ENCODE results near the gene MUC3A. TPM values are rescaled to one million over a fixed set of nuclear protein-coding genes. Genes with fewer than 3 reads are reported as not detected.
A peak's percentile ranks its signal among the peaks of the same experiment; 100 is the strongest.
"Not testable (repeated sequence)": the region's sequence is repeated elsewhere in the genome, so short reads cannot be mapped to it uniquely, and the experiment has no call there.

Gene MUC3A, protein sequence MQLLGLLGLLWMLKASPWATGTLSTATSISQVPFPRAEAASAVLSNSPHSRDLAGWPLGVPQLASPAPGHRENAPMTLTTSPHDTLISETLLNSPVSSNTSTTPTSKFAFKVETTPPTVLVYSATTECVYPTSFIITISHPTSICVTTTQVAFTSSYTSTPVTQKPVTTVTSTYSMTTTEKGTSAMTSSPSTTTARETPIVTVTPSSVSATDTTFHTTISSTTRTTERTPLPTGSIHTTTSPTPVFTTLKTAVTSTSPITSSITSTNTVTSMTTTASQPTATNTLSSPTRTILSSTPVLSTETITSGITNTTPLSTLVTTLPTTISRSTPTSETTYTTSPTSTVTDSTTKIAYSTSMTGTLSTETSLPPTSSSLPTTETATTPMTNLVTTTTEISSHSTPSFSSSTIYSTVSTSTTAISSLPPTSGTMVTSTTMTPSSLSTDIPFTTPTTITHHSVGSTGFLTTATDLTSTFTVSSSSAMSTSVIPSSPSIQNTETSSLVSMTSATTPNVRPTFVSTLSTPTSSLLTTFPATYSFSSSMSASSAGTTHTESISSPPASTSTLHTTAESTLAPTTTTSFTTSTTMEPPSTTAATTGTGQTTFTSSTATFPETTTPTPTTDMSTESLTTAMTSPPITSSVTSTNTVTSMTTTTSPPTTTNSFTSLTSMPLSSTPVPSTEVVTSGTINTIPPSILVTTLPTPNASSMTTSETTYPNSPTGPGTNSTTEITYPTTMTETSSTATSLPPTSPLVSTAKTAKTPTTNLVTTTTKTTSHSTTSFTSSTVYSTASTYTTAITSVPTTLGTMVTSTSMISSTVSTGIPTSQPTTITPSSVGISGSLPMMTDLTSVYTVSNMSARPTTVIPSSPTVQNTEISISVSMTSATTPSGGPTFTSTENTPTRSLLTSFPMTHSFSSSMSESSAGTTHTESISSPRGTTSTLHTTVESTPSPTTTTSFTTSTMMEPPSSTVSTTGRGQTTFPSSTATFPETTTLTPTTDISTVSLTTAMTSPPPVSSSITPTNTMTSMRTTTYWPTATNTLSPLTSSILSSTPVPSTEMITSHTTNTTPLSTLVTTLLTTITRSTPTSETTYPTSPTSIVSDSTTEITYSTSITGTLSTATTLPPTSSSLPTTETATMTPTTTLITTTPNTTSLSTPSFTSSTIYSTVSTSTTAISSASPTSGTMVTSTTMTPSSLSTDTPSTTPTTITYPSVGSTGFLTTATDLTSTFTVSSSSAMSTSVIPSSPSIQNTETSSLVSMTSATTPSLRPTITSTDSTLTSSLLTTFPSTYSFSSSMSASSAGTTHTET (N-terminal part only)
- not detected for polyA plus RNA-seq (2013)

DNA sequence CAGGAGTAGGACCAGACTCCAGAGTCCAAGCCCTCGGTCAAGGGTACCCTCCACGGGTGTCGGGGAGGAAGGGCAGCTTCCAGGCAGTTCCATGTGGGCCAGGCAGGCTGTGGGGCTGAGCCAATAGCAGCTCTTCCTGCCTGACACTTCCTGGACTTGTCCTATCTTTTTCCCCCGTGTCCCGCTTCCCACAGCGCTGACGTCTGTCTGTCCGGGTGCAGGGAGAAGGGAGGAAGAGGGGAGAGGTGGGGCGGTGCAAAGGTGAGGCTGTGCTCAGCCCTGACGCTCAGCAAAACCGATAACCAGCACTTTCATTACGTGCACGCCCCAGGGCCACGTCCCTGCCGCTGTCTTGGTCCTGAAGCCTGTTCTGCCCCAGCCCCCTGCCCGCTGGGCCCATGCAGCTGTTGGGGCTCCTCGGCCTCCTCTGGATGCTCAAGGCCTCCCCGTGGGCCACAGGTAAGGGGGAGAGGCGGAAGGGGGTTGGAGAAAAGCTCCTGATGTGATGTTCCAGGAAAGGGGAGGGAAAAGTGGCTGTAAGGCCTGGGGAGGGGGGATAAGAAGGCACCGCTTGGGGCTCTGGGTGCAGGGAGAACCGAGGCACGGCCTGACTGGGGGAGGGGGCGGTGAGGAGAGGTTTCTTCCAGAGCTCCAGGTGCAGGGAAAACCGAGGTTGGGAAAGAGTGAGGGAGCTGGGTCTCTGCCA, at the start of gene MUC3A:
MUC3A (plus strand) TSS at position 308 of the 706 bp plus-strand sequence; CDS start at position 399, 91 bp downstream.
- no peaks in the 10 kb centered on the region for H3K36me3 ChIP-seq (ENCODE audit: control insufficient read depth in 4 of 4, insufficient read depth in 4 of 4, low read length in 3 of 4)
- 16% methylated on average over 20 of the region's 24 CpGs for WGBS (ENCODE audit: insufficient coverage)
- no peak for DNase-seq
- ChIA-PET CTCF (interaction anchor here (0.7 to 1.5 kb wide), 3 partner anchors 33 to 51 kb away, joined by 3 to 5 read pairs (median 3); no protein-coding TSS in a partner anchor), POLR2A (no interaction called here)
- peaks cover 0 to 3% (median 1%) of the 10 kb centered on the region in 4 experiments for H3K4me1 ChIP-seq (ENCODE audit: control extremely low read depth in 1 of 4, control insufficient read depth in 4 of 4, insufficient read depth in 4 of 4, low read length in 3 of 4)
- no peak within 1 kb of the TSS for H3K27ac ChIP-seq (ENCODE audit: insufficient read depth in 1 of 2, low read depth in 1 of 2, low read length in 2 of 2, poor library complexity in 1 of 2, severe bottlenecking in 2 of 2)
- no peaks in the 10 kb centered on the region for H3K9me3 ChIP-seq (ENCODE audit: control extremely low read depth in 1 of 5, control insufficient read depth in 4 of 5, insufficient read depth in 2 of 5, low read depth in 1 of 5, low read length in 4 of 5)
- no peak within 1 kb of the TSS for H3K4me3 ChIP-seq (ENCODE audit: control insufficient read depth in 1 of 7, extremely low read depth in 1 of 7, insufficient read depth in 4 of 7, low read depth in 2 of 7, low read length in 6 of 7)
- peaks cover 0 to 58% (median 12%) of the 10 kb centered on the region in 5 experiments for H3K27me3 ChIP-seq (replicated peaks in 2 of 5; ENCODE audit: control insufficient read depth in 4 of 5, insufficient read depth in 5 of 5, low read length in 4 of 5)

DNA sequence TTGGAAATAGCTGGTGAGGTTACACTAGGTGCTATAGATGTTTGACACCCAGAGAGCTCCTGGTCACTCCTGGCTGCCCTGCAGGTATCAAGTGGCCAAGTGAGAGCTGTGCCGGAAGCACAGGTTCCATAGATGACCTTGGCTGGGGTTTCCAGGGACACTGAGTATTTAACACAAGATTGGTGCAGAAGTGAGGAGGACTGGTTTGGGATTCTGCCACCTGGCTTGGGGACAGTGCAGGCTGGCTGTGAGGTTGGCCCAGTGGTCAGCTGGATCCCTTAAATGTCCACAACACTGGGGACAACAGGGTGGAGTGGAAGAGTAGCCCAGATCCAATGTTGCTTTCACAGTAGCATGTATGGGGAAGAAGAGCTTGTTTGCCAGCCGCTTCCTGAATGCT, 48.4 kb upstream of the MUC3A start:
- ChIA-PET CTCF (interaction anchor here (0.9 to 3.7 kb wide), 4 partner anchors 10 to 158 kb away, joined by 3 to 19 read pairs (median 4); no protein-coding TSS in a partner anchor), POLR2A (interaction anchor here (0.6 kb wide), 1 partner anchor 124 kb away, joined by 4 read pairs; no protein-coding TSS in a partner anchor)
- no peaks in the 10 kb centered on the region for H3K36me3 ChIP-seq (ENCODE audit: control insufficient read depth in 4 of 4, insufficient read depth in 4 of 4, low read length in 3 of 4)
- H3K4me1 ChIP-seq (ENCODE audit: control extremely low read depth in 1 of 4, control insufficient read depth in 4 of 4, insufficient read depth in 4 of 4, low read length in 3 of 4): peaks cover 0 to 11% (median 8%) of the 10 kb centered on the region in 4 experiments
- H3K4me3 ChIP-seq (ENCODE audit: control insufficient read depth in 1 of 7, extremely low read depth in 1 of 7, insufficient read depth in 4 of 7, low read depth in 2 of 7, low read length in 6 of 7): no peak overlapping the region
- no peaks in the 10 kb centered on the region for H3K9me3 ChIP-seq (ENCODE audit: control extremely low read depth in 1 of 5, control insufficient read depth in 4 of 5, insufficient read depth in 2 of 5, low read depth in 1 of 5, low read length in 4 of 5)
- DNase-seq: no peak
- H3K27me3 ChIP-seq (replicated peaks in 2 of 5; ENCODE audit: control insufficient read depth in 4 of 5, insufficient read depth in 5 of 5, low read length in 4 of 5): peaks cover 5 to 27% (median 6%) of the 10 kb centered on the region in 5 experiments
- H3K27ac ChIP-seq (ENCODE audit: insufficient read depth in 1 of 2, low read depth in 1 of 2, low read length in 2 of 2, poor library complexity in 1 of 2, severe bottlenecking in 2 of 2): no peak overlapping the region
- 100% methylated on average over 1 of the region's 2 CpGs for WGBS (ENCODE audit: insufficient coverage)

DNA sequence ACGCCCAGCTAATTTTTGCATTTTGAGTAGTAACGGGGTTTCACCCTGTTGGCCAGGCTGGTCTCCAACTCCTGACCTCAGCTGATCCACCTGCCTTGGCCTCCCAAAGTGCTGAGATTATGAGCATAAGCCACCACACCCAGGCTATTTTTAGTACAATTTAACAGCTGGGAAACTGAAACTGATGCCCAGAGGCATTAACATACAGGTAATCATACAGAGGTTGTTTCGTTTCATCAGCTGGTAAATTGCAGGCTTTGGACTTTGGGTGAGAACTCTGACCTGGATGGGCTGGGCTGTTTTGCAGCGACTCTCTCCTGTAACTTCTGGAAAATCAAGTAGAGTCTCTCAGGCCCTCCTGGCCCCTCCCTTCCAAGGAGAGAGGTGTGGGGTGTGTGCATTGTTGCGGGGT, 47.4 kb upstream of the MUC3A start:
- no peak overlapping the region for H3K27ac ChIP-seq (ENCODE audit: insufficient read depth in 1 of 2, low read depth in 1 of 2, low read length in 2 of 2, poor library complexity in 1 of 2, severe bottlenecking in 2 of 2)
- DNase-seq: no peak
- CTCF ChIA-PET: interaction anchor here (0.9 to 2.1 kb wide), 2 partner anchors 9 to 49 kb away, joined by 3 to 4 read pairs; no protein-coding TSS in a partner anchor
- peaks cover 0 to 19% (median 5%) of the 10 kb centered on the region in 5 experiments for H3K27me3 ChIP-seq (replicated peaks in 2 of 5; ENCODE audit: control insufficient read depth in 4 of 5, insufficient read depth in 5 of 5, low read length in 4 of 5)
- H3K9me3 ChIP-seq (ENCODE audit: control extremely low read depth in 1 of 5, control insufficient read depth in 4 of 5, insufficient read depth in 2 of 5, low read depth in 1 of 5, low read length in 4 of 5): no peaks in the 10 kb centered on the region
- no peak overlapping the region for H3K4me3 ChIP-seq (ENCODE audit: control insufficient read depth in 1 of 7, extremely low read depth in 1 of 7, insufficient read depth in 4 of 7, low read depth in 2 of 7, low read length in 6 of 7)
- no peaks in the 10 kb centered on the region for H3K36me3 ChIP-seq (ENCODE audit: control insufficient read depth in 4 of 4, insufficient read depth in 4 of 4, low read length in 3 of 4)
- 83% methylated on average over 4 of the region's 5 CpGs for WGBS (ENCODE audit: insufficient coverage)
- H3K4me1 ChIP-seq (ENCODE audit: control extremely low read depth in 1 of 4, control insufficient read depth in 4 of 4, insufficient read depth in 4 of 4, low read length in 3 of 4): peaks cover 0 to 3% (median under 1%) of the 10 kb centered on the region in 4 experiments
- POLR2A ChIA-PET: no interaction called here

DNA sequence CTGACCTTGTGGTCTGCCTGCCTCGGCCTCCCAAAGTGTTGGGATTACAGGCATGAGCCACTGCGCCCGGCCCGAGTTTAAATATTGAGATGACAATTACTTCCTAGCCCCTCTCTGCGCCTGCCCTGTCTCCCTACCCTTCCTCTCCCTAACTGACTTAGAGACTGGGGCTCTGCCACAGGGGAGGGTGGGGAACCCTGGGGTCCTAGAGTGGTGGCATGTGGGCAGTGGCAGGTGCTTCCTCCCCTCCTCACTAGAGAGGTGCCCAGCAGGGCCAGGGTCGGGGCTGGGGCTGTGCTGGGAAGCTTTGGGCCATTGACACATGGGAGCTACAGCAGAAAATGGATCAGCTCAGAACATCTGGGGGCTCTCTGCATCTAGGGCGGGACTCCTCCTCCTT, 46.7 kb upstream of the MUC3A start:
- DNase-seq: no peak
- peaks cover 0 to 13% (median 4%) of the 10 kb centered on the region in 5 experiments for H3K27me3 ChIP-seq (replicated peaks in 2 of 5; ENCODE audit: control insufficient read depth in 4 of 5, insufficient read depth in 5 of 5, low read length in 4 of 5)
- no peaks in the 10 kb centered on the region for H3K9me3 ChIP-seq (ENCODE audit: control extremely low read depth in 1 of 5, control insufficient read depth in 4 of 5, insufficient read depth in 2 of 5, low read depth in 1 of 5, low read length in 4 of 5)
- 100% methylated on average over 1 of the region's 7 CpGs for WGBS (ENCODE audit: insufficient coverage)
- no peak overlapping the region for H3K4me3 ChIP-seq (ENCODE audit: control insufficient read depth in 1 of 7, extremely low read depth in 1 of 7, insufficient read depth in 4 of 7, low read depth in 2 of 7, low read length in 6 of 7)
- H3K27ac ChIP-seq (ENCODE audit: insufficient read depth in 1 of 2, low read depth in 1 of 2, low read length in 2 of 2, poor library complexity in 1 of 2, severe bottlenecking in 2 of 2): no peak overlapping the region
- no peaks in the 10 kb centered on the region for H3K36me3 ChIP-seq (ENCODE audit: control insufficient read depth in 4 of 4, insufficient read depth in 4 of 4, low read length in 3 of 4)
- ChIA-PET CTCF (interaction anchor here (0.5 to 2.1 kb wide), 3 partner anchors 8 to 275 kb away, joined by 3 to 4 read pairs (median 4); no protein-coding TSS in a partner anchor), POLR2A (no interaction called here)
- no peaks in the 10 kb centered on the region for H3K4me1 ChIP-seq (ENCODE audit: control extremely low read depth in 1 of 4, control insufficient read depth in 4 of 4, insufficient read depth in 4 of 4, low read length in 3 of 4)

DNA sequence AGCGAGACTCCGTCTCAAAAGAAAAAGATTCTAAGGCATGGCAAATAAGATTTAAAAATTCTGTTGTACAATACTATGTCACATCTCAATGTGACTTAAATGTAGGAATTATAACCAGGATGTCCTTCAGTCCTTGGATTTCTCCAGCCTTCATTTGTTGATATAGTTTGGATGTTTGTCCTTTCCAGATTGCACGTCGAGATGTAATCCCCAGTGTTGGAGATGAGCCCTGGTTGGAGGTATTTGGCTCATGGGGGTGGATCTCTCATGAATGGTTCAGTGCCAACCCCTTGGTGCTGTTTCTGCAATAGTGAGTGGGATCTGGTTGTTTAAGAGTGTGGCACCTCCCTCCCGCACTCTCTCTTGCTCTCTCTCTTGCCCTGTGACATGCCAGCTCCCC, 40.8 kb upstream of the MUC3A start:
- Histone ChIP-seq H3K4me1 (ENCODE audit: control extremely low read depth in 1 of 4, control insufficient read depth in 4 of 4, insufficient read depth in 4 of 4, low read length in 3 of 4) (no peaks in the 10 kb centered on the region), H3K9me3 (ENCODE audit: control extremely low read depth in 1 of 5, control insufficient read depth in 4 of 5, insufficient read depth in 2 of 5, low read depth in 1 of 5, low read length in 4 of 5) (peaks cover 0 to 2% (median 0%) of the 10 kb centered on the region in 5 experiments), H3K27ac (ENCODE audit: insufficient read depth in 1 of 2, low read depth in 1 of 2, low read length in 2 of 2, poor library complexity in 1 of 2, severe bottlenecking in 2 of 2) (no peak overlapping the region), H3K36me3 (ENCODE audit: control insufficient read depth in 4 of 4, insufficient read depth in 4 of 4, low read length in 3 of 4) (no peaks in the 10 kb centered on the region), H3K4me3 (ENCODE audit: control insufficient read depth in 1 of 7, extremely low read depth in 1 of 7, insufficient read depth in 4 of 7, low read depth in 2 of 7, low read length in 6 of 7) (no peak overlapping the region), H3K27me3 (replicated peaks in 2 of 5; ENCODE audit: control insufficient read depth in 4 of 5, insufficient read depth in 5 of 5, low read length in 4 of 5) (no peaks in the 10 kb centered on the region)
- no peak for DNase-seq
- CTCF ChIA-PET: no interaction called here
- POLR2A ChIA-PET: no interaction called here
- 94% methylated on average over 3 of the region's 5 CpGs for WGBS (ENCODE audit: insufficient coverage)

DNA sequence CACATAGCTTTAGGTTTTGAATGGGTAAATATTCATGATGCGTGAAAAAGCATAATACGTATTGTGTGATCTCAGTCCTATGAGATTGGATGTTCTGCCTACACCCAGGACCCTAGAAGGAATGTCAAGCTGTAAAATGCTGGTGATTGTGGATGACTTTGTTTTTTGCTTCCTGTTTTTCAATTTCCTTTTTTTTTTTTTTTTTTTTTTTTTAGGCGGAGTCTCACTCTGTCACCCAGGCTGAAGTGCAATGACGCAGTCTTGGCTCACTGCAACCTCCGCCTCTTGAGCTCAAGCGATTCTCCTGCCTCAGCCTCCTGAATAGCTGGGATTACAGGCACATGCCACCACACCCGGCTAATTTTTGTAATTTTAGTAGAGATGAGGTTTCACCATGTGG, 38.9 kb upstream of the MUC3A start:
- CTCF ChIA-PET: interaction anchor here (0.6 to 1.9 kb wide), 5 partner anchors 9 to 581 kb away, joined by 3 to 6 read pairs (median 4); no protein-coding TSS in a partner anchor
- H3K36me3 ChIP-seq (ENCODE audit: control insufficient read depth in 4 of 4, insufficient read depth in 4 of 4, low read length in 3 of 4); H3K27me3 ChIP-seq (replicated peaks in 2 of 5; ENCODE audit: control insufficient read depth in 4 of 5, insufficient read depth in 5 of 5, low read length in 4 of 5); H3K27ac ChIP-seq (ENCODE audit: insufficient read depth in 1 of 2, low read depth in 1 of 2, low read length in 2 of 2, poor library complexity in 1 of 2, severe bottlenecking in 2 of 2); H3K9me3 ChIP-seq (ENCODE audit: control extremely low read depth in 1 of 5, control insufficient read depth in 4 of 5, insufficient read depth in 2 of 5, low read depth in 1 of 5, low read length in 4 of 5); POLR2A ChIA-PET; H3K4me3 ChIP-seq (ENCODE audit: control insufficient read depth in 1 of 7, extremely low read depth in 1 of 7, insufficient read depth in 4 of 7, low read depth in 2 of 7, low read length in 6 of 7); H3K4me1 ChIP-seq (ENCODE audit: control extremely low read depth in 1 of 4, control insufficient read depth in 4 of 4, insufficient read depth in 4 of 4, low read length in 3 of 4): not testable (repeated sequence)
- peak; percentile 53 to 79 (median 79) for DNase-seq
- WGBS (ENCODE audit: insufficient coverage): 28% methylated on average over 4 of the region's 7 CpGs

Measured in common myeloid progenitor, CD34-positive (primary cell).